ENCODE data around the gene PDZD2.
"Not testable (repeated sequence)": the region's sequence is repeated elsewhere in the genome, so short reads cannot be mapped to it uniquely, and the experiment has no call there.

PDZD2 gene

DNA sequence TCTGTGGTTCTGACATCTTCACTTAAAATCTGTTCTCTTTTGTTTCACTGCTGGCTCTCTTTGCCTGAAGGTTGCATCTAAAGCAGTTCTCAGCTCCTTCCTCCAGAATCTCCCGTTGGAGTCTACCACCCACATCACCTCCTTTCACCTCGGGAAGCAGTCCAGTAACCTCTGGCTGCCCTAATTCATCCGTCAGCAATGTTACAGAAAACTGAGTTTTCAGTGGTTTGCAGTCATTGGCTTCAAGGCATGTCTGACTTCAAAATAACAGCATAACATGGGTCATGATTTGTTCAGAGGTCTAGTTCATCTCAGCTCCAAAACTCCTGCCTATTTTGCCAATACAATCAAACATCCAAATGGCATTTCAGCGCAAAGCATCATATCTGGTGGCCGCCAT, 427.5 kb downstream of the PDZD2 start:
- no peak for DNase-seq (ENCODE audit: low read depth in 2 of 2, low spot score in 1 of 2)

DNA sequence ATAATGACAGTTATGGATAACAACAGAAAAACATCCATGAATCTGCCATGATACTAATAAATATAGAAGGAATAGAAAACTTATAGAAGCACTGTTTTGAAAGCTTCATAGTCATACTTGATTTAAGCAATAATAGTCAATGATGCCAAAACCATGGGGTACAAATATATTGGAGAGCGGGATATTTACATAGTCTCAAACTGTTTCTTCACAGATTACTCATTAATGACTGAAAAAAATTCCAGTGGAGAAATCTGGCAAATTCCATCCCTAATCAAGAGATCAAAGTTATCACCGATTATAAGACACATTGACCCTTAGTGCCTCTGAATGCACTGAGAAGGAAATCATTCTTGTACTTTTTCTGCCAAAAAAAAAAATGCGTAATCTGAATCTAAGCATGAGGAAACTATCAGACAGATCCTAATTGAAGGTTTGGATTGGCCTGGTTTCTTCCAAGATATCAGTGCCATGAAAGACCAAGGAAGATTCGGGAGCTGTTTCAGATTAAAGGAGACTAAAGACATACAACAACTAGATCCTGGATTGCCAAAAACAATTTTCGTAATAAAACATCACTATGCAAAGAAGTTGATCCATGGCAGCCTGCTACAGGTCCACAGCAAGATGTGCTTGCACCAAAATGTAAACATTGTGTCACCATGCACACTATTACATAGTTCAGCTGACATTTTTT, 429.0 kb downstream of the PDZD2 start:
- DNase-seq (ENCODE audit: low read depth in 2 of 2, low spot score in 1 of 2): no peak

DNA sequence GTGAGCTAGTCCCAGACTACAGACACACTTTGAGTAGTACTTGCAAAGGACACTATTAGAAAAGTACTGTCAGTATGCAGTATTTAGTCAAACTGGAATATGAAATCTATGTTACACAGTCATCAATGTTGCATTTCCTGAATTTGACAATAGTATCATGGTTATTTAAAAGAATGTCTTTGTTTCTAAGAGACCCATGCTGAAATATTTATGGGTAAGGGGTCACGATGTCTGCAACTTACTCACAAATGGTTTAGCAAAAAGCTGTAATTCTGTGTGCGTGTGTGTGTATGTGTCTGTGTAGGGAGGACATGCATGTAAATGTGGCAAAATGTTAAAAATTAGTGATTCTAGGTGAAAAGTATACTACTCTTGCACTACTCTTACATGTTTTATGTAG, 429.6 kb downstream of the PDZD2 start:
- DNase-seq (ENCODE audit: low read depth in 2 of 2, low spot score in 1 of 2): no peak

DNA sequence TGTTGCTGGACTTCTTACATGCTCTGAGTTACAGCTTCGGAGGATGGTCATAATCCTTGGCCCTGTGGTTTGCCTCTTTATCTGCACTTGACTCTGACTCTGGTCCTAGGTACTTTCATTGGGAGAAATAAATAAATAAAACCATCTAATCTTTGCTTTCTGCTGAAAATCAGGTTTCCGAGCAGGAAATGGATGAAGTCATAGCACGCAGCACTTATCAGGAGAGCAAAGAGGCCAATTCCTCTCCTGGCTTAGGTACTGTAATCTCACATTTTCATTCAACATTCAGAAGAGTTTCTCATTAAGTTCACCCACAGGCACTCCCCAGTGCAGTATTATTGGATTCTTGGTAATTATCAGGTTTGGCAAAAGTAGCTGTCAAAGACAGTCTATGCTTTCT, 430.5 kb downstream of the PDZD2 start:
- no peak for DNase-seq (ENCODE audit: low read depth in 2 of 2, low spot score in 1 of 2)

DNA sequence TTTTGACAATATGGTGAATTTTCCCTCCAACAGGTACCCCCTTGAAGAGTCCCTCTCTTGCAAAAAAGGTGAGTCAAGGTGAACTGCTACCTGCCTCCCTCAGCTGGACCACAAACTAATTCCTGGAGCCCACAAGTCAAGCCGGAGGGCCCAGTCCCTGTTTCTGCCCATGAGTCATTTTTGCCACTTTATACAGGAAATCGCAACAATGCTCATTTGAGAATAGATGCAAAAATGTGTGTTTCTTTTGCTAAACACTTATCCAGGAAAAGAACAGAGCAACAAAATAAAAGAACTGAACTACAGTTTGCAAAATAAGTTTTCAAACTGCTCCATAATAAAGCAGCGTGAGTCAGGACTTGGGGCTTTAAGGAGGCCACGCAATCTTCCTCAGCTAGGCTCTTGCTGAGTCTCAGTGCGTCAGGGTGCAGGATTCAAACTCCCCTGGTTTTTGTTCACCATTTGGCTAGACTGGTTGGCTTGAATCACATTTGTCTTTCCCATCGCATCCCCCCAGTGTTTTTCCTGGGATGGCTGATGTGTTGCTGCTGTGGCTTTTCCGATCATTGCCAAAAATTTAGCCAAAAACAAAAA, 432.5 kb downstream of the PDZD2 start:
- DNase-seq (ENCODE audit: low read depth in 2 of 2, low spot score in 1 of 2): no peak

DNA sequence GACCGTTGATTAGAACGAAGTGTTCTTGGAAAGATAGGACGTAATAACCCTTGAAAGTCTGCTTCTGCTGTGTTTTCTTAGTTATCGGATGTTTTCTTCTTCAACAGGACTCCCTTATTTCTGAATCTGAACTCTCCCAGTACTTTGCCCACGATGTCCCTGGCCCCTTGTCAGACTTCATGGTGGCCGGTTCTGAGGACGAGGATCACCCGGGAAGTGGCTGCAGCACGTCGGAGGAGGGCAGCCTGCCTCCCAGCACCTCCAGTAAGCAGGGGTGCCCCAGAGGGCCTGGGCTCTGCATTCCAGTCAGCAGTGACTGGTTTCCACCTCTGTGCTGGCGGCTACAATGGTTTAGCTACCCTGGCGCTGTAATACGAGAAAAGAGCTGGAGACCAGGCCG, 433.1 kb downstream of the PDZD2 start:
- DNase-seq (ENCODE audit: low read depth in 2 of 2, low spot score in 1 of 2): no peak

DNA sequence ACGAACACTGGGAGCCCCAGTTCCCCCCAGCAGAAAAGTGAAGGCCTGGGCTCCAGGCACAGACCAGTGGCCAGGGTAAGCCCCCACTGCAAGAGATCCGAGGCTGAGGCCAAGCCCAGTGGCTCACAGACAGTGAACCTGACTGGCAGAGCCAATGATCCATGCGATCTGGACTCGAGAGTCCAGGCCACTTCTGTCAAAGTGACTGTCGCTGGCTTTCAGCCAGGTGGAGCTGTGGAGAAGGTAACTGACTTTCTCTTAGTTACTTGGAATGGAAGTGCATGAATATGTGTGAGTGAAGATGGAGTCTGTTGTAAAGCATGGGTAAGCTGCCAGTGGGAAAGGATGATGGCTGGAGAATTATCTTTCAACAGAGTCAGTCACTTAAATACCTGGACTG, 435.5 kb downstream of the PDZD2 start:
- no peak for DNase-seq (ENCODE audit: low read depth in 2 of 2, low spot score in 1 of 2)

DNA sequence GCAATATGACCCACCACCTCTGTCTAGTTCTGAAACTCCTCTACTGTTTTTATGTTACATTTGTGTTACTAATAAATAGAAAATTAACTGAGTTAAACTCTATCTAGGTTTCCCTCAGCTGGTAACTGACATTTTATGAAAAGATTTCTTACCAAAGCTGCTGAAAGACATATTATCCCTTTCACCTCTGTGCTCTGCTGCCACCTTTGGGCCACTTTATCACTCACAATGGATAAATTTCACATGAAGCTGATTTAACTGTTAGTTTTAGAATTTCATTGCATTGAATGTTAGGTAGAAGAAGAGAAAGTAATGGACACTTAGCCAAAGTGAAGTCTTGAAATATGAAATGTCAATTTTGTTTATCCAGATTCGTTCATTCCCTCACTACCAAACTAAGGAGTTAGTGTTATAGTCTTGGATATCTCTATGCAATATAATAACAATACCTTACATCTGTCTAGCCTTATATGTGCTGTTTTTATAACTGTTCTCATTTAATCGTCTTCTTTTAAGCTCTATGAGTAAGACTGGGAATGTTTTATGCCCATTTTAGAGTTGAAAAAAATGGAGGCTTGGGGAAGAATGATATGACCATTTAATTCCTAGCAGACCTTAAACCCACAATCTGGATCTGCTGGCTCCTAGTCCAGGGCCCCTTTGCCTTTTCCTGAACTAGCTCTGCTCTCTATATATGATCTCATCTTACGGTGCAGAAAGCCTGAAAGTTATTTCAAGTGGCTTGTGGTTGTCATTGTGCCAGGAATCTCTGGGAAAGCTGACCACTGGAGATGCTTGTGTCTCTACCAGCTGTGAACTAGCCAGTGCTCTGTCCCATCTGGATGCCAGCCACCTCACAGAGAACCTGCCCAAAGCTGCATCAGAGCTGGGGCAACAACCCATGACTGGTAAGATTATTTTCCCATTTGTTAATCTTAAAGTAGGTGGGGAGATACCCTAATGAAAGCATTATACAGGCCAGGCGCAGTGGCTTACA, 438.1 kb downstream of the PDZD2 start:
- no peak for DNase-seq (ENCODE audit: low read depth in 2 of 2, low spot score in 1 of 2)

DNA sequence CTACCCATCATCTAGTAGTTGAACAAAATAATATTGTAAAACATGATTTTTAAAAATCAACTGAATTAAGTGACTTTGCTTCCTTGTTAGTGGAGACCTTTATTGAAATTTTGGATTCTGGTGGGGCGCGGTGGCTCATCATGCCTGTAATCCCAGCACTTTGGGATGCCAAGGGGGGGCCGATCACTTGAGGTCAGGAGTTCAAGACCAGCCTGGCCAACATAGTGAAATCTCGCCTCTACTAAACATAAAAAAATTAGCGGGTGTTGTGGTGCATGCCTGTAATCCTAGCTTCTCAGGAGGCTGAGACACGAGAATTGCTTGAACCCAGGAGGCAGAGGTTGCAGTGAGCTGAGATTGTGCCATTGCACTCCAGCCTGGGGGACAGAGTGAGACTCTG, 439.9 kb downstream of the PDZD2 start:
- DNase-seq (ENCODE audit: low read depth in 2 of 2, low spot score in 1 of 2): not testable (repeated sequence)

DNA sequence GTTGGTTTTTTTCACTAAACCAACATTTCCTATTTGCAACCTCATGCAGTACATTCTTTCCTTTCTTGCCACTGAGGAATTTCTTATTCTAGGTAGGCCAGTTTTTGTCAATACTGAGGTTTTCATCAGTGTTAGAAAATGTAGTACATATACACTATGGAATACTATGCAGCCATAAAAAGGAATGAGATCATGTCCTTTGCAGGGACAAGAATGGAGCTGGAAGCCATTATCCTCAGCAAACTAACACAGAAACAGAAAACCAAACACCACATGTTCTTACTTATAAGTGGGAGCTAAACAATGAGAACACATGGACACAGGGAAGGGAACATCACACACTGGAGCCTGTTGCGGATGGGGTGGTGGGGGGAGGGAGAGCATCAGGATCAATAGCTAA, 441.6 kb downstream of the PDZD2 start:
- DNase-seq (ENCODE audit: low read depth in 2 of 2, low spot score in 1 of 2): not testable (repeated sequence)

DNA sequence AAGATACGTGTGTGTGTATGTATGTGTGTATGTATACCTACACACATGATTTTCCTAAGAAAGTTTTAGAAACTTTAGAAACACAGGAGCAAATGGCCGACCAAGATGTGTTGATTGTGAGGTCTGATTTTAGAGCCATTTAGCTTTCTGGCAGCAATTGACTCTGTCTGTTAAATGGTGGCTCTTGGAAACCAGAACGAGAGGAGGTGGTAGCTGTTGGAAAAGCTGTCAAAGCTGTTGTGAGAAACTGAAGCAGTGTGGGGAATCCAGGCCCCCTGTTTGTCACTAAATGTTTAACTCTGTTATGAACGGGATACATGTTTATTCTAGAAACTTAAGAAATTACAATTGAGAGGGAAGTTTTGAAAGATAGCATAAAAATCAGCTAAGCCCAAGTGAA, 443.8 kb downstream of the PDZD2 start:
- DNase-seq (ENCODE audit: low read depth in 2 of 2, low spot score in 1 of 2): no peak

DNA sequence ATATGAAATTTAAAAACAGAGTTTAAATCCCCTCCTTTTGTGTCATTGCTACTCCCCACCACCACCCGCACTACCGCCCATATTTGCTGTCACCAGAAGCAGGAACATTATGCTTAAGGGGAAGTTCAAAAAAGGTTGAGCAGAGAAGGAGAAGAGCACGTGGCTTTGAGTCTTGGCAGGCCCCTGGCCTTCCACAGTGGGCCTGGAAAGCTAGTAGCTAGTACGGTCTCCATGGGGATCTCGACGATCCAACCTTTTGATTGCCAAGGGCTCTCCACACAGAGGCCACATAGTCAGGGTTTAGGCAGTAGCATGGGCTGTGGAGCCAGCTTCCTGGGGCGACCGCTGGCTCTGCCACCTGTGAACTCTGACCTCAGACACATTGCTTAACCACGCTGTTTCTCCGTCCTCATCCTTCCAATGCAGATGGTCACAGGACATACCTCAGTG, 445.1 kb downstream of the PDZD2 start:
- no peak for DNase-seq (ENCODE audit: low read depth in 2 of 2, low spot score in 1 of 2)

DNA sequence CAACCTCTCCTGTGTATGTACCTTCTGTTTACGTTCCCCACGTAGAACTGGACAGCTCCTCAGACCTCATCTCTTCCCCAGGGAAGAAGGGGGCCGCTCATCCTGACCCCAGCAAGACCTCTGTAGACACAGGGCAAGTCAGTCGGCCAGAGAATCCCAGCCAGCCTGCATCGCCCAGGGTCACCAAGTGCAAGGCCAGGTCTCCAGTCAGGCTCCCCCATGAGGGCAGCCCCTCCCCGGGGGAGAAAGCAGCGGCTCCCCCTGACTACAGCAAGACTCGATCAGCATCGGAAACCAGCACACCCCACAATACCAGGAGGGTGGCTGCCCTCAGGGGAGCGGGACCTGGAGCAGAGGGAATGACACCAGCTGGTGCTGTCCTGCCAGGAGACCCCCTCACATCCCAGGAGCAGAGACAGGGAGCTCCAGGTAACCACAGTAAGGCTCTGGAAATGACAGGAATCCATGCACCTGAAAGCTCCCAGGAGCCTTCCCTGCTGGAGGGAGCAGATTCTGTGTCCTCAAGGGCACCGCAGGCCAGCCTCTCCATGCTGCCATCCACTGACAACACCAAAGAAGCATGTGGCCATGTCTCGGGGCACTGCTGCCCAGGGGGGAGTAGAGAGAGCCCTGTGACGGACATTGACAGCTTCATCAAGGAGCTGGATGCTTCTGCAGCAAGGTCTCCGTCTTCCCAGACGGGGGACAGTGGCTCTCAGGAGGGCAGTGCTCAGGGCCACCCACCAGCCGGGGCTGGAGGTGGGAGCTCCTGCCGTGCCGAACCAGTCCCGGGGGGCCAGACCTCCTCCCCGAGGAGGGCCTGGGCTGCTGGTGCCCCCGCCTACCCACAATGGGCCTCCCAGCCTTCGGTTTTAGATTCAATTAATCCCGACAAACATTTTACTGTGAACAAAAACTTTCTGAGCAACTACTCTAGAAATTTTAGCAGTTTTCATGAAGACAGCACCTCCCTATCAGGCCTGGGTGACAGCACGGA, 448.5 kb downstream of the PDZD2 start:
- DNase-seq (ENCODE audit: low read depth in 2 of 2, low spot score in 1 of 2): no peak

DNA sequence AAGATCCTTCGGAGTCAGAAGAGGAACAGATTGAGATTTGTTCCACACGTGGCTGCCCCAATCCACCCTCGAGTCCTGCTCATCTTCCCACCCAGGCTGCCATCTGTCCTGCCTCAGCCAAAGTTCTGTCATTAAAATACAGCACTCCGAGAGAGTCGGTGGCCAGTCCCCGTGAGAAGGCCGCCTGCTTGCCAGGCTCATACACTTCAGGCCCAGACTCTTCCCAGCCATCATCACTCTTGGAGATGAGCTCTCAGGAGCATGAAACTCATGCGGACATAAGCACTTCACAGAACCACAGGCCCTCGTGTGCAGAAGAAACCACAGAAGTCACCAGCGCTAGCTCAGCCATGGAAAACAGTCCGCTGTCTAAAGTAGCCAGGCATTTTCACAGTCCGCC, 449.3 kb downstream of the PDZD2 start:
- DNase-seq (ENCODE audit: low read depth in 2 of 2, low spot score in 1 of 2): no peak

DNA sequence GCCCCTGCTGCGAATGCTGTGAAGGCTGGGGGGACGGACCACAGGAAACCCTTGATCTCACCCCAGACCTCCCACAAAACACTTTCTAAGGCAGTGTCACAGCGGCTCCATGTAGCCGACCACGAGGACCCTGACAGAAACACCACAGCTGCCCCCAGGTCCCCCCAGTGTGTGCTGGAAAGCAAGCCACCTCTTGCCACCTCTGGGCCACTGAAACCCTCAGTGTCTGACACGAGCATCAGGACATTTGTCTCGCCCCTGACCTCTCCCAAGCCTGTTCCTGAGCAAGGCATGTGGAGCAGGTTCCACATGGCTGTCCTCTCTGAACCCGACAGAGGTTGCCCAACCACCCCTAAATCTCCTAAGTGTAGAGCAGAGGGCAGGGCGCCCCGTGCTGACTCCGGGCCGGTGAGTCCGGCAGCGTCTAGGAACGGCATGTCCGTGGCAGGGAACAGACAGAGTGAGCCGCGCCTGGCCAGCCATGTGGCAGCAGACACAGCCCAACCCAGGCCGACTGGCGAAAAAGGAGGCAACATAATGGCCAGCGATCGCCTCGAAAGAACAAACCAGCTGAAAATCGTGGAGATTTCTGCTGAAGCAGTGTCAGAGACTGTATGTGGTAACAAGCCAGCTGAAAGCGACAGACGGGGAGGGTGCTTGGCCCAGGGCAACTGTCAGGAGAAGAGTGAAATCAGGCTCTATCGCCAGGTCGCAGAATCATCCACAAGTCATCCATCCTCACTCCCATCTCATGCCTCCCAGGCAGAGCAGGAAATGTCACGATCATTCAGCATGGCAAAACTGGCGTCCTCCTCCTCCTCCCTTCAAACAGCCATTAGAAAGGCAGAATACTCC, 450.4 kb downstream of the PDZD2 start:
- DNase-seq (ENCODE audit: low read depth in 2 of 2, low spot score in 1 of 2): no peak

DNA sequence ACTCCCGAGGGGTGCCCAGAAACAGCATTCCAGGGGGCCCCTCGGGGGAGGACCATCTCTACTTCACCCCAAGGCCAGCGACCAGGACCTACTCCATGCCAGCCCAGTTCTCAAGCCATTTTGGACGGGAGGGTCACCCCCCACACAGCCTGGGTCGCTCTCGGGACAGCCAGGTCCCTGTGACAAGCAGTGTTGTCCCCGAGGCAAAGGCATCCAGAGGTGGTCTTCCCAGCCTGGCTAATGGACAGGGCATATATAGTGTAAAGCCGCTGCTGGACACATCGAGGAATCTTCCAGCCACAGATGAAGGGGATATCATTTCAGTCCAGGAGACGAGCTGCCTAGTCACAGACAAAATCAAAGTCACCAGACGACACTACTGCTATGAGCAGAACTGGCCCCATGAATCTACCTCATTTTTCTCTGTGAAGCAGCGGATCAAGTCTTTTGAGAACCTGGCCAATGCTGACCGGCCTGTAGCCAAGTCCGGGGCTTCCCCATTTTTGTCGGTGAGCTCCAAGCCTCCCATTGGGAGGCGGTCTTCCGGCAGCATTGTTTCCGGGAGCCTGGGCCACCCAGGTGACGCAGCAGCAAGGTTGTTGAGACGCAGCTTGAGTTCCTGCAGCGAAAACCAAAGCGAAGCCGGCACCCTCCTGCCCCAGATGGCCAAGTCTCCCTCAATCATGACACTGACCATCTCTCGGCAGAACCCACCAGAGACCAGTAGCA, 451.3 kb downstream of the PDZD2 start:
- no peak for DNase-seq (ENCODE audit: low read depth in 2 of 2, low spot score in 1 of 2)

DNA sequence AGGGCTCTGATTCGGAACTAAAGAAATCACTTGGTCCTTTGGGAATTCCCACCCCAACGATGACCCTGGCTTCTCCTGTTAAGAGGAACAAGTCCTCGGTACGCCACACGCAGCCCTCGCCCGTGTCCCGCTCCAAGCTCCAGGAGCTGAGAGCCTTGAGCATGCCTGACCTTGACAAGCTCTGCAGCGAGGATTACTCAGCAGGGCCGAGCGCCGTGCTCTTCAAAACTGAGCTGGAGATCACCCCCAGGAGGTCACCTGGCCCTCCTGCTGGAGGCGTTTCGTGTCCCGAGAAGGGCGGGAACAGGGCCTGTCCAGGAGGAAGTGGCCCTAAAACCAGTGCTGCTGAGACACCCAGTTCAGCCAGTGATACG, 451.8 kb downstream of the PDZD2 start:
- no peak for DNase-seq (ENCODE audit: low read depth in 2 of 2, low spot score in 1 of 2)

DNA sequence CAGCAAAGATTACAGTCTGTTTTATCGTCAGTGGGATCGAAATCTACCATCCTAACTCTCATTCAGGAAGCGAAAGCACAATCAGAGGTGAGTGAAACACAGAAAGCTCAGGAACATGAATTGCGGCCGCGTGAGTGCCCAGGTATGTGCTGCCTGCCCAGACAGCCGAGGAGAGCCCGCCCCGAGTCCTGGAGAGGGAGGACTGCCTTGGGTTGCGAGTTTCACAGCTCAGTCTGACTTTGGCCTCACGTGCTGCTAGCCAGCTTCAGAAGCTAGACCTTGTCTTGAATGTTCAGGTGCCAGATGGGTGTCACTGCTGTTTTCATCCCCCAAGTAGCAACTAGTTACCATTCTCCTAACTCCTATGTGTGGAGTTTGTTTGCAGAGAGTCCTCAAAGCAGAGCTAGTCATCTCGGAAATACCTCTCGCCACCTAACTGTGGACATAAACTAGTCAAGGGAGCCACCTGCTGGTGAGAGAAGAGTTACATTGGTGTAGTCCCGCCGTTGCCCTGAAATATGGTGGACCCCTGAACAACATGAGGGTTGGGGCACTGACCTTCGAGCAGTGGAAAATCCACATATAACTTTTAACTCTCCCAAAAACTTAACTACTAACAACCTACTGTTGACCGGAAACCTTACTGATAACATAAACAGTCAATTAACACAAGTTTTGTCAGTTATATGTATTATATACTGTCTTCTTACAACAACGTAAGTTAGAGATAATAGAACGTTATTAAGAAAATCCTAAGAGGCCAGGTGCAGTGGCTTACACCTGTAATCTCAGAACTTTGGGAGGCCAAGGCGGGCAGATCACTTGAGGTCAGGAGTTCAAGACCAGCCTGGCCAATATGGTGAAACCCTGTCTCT, 454.2 kb downstream of the PDZD2 start:
- DNase-seq (ENCODE audit: low read depth in 2 of 2, low spot score in 1 of 2): peak; percentile 12 to 43
